RCC 7860 (cell line): Measurements from ENCODE around the gene CDRT4.
A peak's percentile ranks its signal among the peaks of the same experiment; 100 is the strongest.

ENCODE experiments used
- DNase-seq: peaks from one replicate; pipeline ENCODE4 v3.0.0-alpha.2; 2015; ENCODE audit warnings: low spot score
- FAIRE-seq: peaks from 2 replicates; lab custom pipeline; 2012; peaks lifted over from hg19 to GRCh38; lab: Jason Lieb, UNC

CDRT4 gene

GRCh38 chr17:15492791-15493692 is 25.6 kb upstream of the CDRT4 start:
- FAIRE-seq: no peak

GRCh38 chr17:15492186-15492585 is 24.8 kb upstream of the CDRT4 start:
- FAIRE-seq: no peak
- no peak for DNase-seq

More at GRCh38 chr17:15492791-15493692, 25.6 kb upstream of the CDRT4 start:
- no peak for DNase-seq

- peak; percentile 61 for DNase-seq
- no peak for FAIRE-seq
Observed at GRCh38 chr17:15490634-15491261, 23.3 kb upstream of the CDRT4 start.

GRCh38 chr17:15488557-15488956 is 21.1 kb upstream of the CDRT4 start:
- no peak for DNase-seq
- no peak for FAIRE-seq

- no peak for FAIRE-seq
- DNase-seq: no peak
Observed at GRCh38 chr17:15485045-15485444, 17.6 kb upstream of the CDRT4 start.

GRCh38 chr17:15483431-15483830 is 16.0 kb upstream of the CDRT4 start:
- FAIRE-seq (no peak), DNase-seq (no peak)

- FAIRE-seq: no peak
Observed at GRCh38 chr17:15482476-15482875, 15.1 kb upstream of the CDRT4 start.

GRCh38 chr17:15481481-15481880 is 14.1 kb upstream of the CDRT4 start:
- no peak for FAIRE-seq
- DNase-seq: no peak

More at GRCh38 chr17:15482476-15482875, 15.1 kb upstream of the CDRT4 start:
- DNase-seq: no peak

- no peak for FAIRE-seq
- DNase-seq: no peak
Observed at GRCh38 chr17:15480204-15480603, 12.8 kb upstream of the CDRT4 start.

- FAIRE-seq: no peak
- no peak for DNase-seq
Observed at GRCh38 chr17:15479703-15480102, 12.3 kb upstream of the CDRT4 start.

GRCh38 chr17:15478845-15479244 is 11.4 kb upstream of the CDRT4 start:
- DNase-seq (no peak), FAIRE-seq (no peak)

GRCh38 chr17:15475631-15476354 is 8.4 kb upstream of the CDRT4 start:
- FAIRE-seq: no peak
- DNase-seq: no peak

- no peak for DNase-seq
- FAIRE-seq: no peak
Observed at GRCh38 chr17:15472891-15473290, 5.5 kb upstream of the CDRT4 start.

- DNase-seq (no peak), FAIRE-seq (no peak)
Observed at GRCh38 chr17:15470536-15470935, 3.1 kb upstream of the CDRT4 start.

GRCh38 chr17:15469260-15469659 is 1.8 kb upstream of the CDRT4 start:
- DNase-seq (no peak), FAIRE-seq (no peak)

- no peak for FAIRE-seq
- no peak for DNase-seq
Observed at GRCh38 chr17:15468126-15468525, 705 bp upstream of the CDRT4 start.

- no peak for FAIRE-seq
Observed at GRCh38 chr17:15466131-15466530, 1.3 kb downstream of the CDRT4 start.

GRCh38 chr17:15465045-15465701 is 2.2 kb downstream of the CDRT4 start:
- FAIRE-seq (no peak), DNase-seq (no peak)

More at GRCh38 chr17:15466131-15466530, 1.3 kb downstream of the CDRT4 start:
- no peak for DNase-seq

- FAIRE-seq (no peak), DNase-seq (no peak)
Observed at GRCh38 chr17:15464231-15464985, 3.0 kb downstream of the CDRT4 start.
